ENCODE data around the gene COQ10B. TPM values are rescaled to one million over a fixed set of nuclear protein-coding genes. Genes with fewer than 3 reads are reported as not detected.

The COQ10B gene
- total RNA-seq, 1 donor from 2014 or later, result 6.0 TPM

- H3K4me1 ChIP-seq, result peaks cover 9 to 19% of the 10 kb centered on the region in 2 donors
- peak overlapping the region; percentile 60 to 76 for H3K4me3 ChIP-seq
- no peaks in the 10 kb centered on the region for H3K9me3 ChIP-seq
- no peak for DNase-seq (ENCODE audit: low spot score in 2 of 2)
- H3K27me3 ChIP-seq, result no peaks in the 10 kb centered on the region
- TF ChIP-seq, protein P1, sequence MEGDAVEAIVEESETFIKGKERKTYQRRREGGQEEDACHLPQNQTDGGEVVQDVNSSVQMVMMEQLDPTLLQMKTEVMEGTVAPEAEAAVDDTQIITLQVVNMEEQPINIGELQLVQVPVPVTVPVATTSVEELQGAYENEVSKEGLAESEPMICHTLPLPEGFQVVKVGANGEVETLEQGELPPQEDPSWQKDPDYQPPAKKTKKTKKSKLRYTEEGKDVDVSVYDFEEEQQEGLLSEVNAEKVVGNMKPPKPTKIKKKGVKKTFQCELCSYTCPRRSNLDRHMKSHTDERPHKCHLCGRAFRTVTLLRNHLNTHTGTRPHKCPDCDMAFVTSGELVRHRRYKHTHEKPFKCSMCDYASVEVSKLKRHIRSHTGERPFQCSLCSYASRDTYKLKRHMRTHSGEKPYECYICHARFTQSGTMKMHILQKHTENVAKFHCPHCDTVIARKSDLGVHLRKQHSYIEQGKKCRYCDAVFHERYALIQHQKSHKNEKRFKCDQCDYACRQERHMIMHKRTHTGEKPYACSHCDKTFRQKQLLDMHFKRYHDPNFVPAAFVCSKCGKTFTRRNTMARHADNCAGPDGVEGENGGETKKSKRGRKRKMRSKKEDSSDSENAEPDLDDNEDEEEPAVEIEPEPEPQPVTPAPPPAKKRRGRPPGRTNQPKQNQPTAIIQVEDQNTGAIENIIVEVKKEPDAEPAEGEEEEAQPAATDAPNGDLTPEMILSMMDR (IDR thresholded peaks at IDR 0.05), result no peak
- peak overlapping the region; percentile 95 to 96 for H3K27ac ChIP-seq
- H3K36me3 ChIP-seq, result no peaks in the 10 kb centered on the region
- intact Hi-C loops (cut with DNase I), result loop anchor here (1.0 to 10.0 kb wide), 7 partner anchors 17 to 815 kb away; partner anchors contain the start of genes CCDC150, HSPE1, MARS2 and MOB4
These were observed 614 bp upstream of the COQ10B start for GRCh38 chr2:197452754-197453122.

GRCh38 chr2:197453914-197454398, 604 bp downstream of the COQ10B start:
- intact Hi-C loops (cut with DNase I), result loop anchor here (1.0 to 10.0 kb wide), 7 partner anchors 19 to 817 kb away; partner anchors contain the start of genes CCDC150, HSPE1, MARS2 and MOB4
- DNase-seq (ENCODE audit: low spot score in 2 of 2), result peak in 1 of 2 donors; percentile 92
- no peaks in the 10 kb centered on the region for H3K36me3 ChIP-seq
- peak overlapping the region; percentile 96 to 99 for H3K27ac ChIP-seq
- peaks cover 9 to 19% of the 10 kb centered on the region in 2 donors for H3K4me1 ChIP-seq
- TF ChIP-seq, protein P1 (IDR thresholded peaks at IDR 0.05), result no peak
- peak overlapping the region; percentile 60 to 83 for H3K4me3 ChIP-seq
- H3K27me3 ChIP-seq, result no peaks in the 10 kb centered on the region
- no peaks in the 10 kb centered on the region for H3K9me3 ChIP-seq

- H3K27ac ChIP-seq, result peak overlapping the region in 1 of 2 donors; percentile 99
- H3K4me3 ChIP-seq, result peak overlapping the region; percentile 60 to 83
- DNase-seq (ENCODE audit: low spot score in 2 of 2), result no peak
- TF ChIP-seq, protein P1 (IDR thresholded peaks at IDR 0.05), result no peak
- H3K36me3 ChIP-seq, result peaks cover 1 to 3% of the 10 kb centered on the region in 2 donors
- H3K4me1 ChIP-seq, result peaks cover 9 to 19% of the 10 kb centered on the region in 2 donors
- H3K9me3 ChIP-seq, result no peaks in the 10 kb centered on the region
- no peaks in the 10 kb centered on the region for H3K27me3 ChIP-seq
- intact Hi-C loops (cut with DNase I), result loop anchor here (5.0 to 10.0 kb wide), 3 partner anchors 220 to 818 kb away; partner anchors contain the start of genes CCDC150 and RFTN2
These were observed 1.6 kb downstream of the COQ10B start for GRCh38 chr2:197454923-197455322.

- peaks cover 9 to 19% of the 10 kb centered on the region in 2 donors for H3K4me1 ChIP-seq
- H3K36me3 ChIP-seq, result peaks cover 6 to 8% of the 10 kb centered on the region in 2 donors
- H3K9me3 ChIP-seq, result no peaks in the 10 kb centered on the region
- no peaks in the 10 kb centered on the region for H3K27me3 ChIP-seq
- no peak overlapping the region for H3K27ac ChIP-seq
- TF ChIP-seq, protein P1 (IDR thresholded peaks at IDR 0.05), result no peak
- intact Hi-C loops (cut with DNase I), result loop anchor here (10.0 kb wide), 1 partner anchor 219 kb away; the partner anchor contains the start of gene RFTN2
- no peak for DNase-seq (ENCODE audit: low spot score in 2 of 2)
- no peak overlapping the region for H3K4me3 ChIP-seq
These were observed 2.1 kb downstream of the COQ10B start for GRCh38 chr2:197455428-197455827.

DNA sequence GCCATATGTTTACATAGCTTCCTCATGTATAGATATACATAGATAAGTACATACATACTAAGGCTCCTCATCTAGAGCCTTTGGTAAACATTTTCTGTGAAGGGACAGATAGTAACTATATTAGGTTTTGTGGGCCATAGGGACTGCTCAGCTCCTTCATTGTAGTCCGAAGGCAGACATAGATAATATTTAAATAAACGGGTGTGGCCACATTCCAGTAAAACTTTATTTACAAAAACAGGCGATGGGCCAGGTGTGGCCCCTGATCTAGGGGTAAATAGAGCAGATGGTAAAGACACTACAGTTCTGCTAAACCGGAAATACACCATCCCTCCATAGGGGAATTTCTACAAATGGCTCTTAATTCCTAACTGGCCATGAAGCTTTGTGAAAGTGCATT, 7.3 kb downstream of the COQ10B start:
- Histone ChIP-seq H3K36me3 (peaks cover 44 to 47% of the 10 kb centered on the region in 2 donors), H3K9me3 (no peaks in the 10 kb centered on the region), H3K27me3 (no peaks in the 10 kb centered on the region), H3K4me3 (no peak overlapping the region), H3K27ac (no peak overlapping the region), H3K4me1 (peaks cover 0 to under 1% of the 10 kb centered on the region in 2 donors)
- no peak for DNase-seq (ENCODE audit: low spot score in 2 of 2)
- intact Hi-C loops (cut with DNase I), result no loop called here
- TF ChIP-seq, protein P1 (IDR thresholded peaks at IDR 0.05), result no peak

All from ascending aorta (tissue), 2 donors.